Hindlimb muscle (tissue), 1 donor: ENCODE results near the gene CFAP97. TPM values are rescaled to one million over a fixed set of nuclear protein-coding genes. Genes with fewer than 3 reads are reported as not detected.
"Not testable (repeated sequence)": the region's sequence is repeated elsewhere in the genome, so short reads cannot be mapped to it uniquely, and the experiment has no call there.

Experiments used
- DNase-seq: peaks from one replicate; pipeline ENCODE4 v3.0.0-alpha.2; 2013
- polyA plus RNA-seq: library from polyadenylated mRNA; unstranded; fragments of 120-200 nt; gene quantifications from one replicate; pipeline ENCODE4 v1.2.1, GENCODE V29; 2013; ENCODE audit not compliant: insufficient read length

CFAP97 gene
- polyA plus RNA-seq, 1 donor = 28.3 TPM

DNA sequence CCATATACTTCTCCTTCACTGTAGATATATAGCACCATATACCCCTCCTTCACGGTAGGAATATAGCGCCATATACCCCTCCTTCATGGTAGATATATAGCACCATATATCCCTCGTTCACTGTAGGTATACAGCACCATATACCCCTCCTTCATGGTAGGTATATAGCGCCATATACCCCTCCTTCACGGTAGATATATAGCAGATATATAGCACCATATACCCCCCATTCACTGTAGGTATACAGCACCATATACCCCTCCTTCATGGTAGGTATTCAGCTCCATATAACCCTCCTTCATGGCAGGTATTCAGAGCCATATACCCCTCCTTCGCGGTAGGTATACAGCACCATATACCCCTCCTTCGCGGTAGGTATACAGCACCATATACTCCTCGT, 18.1 kb upstream of the CFAP97 start:
- DNase-seq = no peak

DNA sequence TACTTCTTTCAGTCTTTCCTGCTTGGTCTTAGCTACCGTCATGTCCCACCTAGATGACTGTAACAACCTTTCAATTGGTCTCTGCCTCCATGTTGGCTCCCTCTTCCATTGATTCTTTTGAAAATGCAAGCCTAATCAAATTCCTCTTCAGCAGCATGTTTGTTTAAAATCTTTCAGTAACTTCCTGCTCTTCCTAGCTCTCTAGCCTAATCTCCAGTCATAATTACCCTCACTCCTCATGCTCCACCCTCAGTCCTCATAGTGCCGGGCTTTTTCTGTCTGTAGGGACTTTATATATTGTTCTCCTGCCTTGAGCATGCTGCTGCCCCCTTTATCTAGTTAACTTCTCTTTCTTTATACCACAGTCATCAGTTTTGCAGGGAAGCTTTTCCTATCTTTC, 17.7 kb upstream of the CFAP97 start:
- no peak for DNase-seq

DNA sequence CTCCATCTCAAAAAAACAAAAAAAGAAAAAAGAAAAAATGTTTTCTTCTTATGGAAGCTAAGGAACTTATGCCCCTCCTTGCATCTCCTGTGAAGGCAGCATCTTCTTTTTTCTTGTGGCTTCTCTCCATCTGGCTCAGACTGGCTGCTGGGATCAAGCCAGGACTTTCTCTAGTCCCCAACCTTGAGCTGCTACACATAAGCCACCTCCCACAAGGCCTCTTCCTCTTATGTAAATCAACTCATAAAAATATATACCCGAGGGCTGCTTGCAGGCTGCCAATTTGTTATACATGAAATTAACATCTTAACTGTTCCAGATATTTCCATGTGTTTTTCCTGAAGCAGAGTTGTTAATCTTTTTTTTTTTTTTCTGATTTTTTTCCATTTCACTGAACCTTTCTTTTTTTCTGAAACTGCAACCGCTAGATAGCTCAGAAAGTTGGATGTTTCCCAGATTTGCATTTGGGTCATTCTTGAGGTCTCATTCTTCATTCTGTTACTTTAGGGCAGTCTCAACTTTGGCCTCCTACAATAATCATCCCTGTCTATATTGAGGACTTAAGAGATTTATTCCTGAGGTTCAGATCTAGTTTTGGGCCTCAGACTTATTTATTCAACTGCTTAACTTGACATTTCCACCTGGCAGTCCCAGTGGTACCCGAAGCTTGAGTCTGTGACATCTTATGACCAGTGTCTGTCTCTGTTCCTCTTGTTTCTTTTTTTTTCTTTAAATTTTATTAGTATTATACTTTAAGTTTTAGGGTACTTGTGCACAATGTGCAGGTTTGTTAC, 15.9 kb upstream of the CFAP97 start:
- peak; percentile 80 for DNase-seq

DNA sequence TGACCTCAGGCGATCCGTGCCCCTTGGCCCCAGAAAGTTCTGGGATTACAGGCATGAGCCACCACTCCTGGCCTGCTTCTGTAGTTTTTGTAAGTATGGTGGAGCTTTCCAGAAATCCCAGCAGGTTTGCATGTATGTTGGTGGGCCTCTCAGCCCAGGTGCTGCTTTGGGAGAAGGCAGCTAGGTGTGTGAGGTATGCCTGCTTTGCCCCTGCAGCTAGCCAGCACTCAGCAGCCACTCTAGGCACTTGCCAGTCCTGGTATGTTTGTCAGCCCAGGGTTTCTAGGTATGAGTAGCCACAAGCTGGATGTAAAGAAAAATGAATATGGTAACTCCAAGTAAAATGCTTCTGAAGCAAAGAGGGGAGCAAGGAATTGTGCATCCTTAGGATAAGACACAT, 14.5 kb upstream of the CFAP97 start:
- DNase-seq = no peak

DNA sequence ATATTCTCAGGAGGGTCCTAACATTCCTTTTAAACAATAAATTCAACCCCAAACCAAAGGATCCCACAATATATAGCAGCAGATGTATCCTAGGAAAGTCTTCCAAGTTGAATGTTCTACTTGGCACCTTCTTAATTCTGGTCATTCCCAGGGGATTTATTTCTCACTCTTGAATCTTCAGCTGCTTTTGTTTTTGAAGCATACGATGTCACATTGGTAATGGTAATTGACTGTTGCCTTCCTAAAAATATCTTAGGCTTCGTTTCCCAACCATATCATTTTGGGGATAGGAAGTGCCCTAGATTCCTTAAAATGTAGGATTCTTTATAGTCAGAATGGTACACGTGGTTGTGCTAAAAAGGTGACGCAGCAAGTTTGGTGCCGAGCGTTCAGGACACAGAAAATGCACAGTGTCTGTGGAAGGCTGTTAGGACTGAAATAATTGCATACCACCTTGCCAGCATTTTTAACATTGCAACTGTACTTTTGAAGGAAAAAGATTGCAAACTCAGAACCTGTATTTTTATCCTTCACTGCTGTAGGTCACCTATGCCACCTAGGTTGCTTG, 13.7 kb upstream of the CFAP97 start:
- no peak for DNase-seq

DNA sequence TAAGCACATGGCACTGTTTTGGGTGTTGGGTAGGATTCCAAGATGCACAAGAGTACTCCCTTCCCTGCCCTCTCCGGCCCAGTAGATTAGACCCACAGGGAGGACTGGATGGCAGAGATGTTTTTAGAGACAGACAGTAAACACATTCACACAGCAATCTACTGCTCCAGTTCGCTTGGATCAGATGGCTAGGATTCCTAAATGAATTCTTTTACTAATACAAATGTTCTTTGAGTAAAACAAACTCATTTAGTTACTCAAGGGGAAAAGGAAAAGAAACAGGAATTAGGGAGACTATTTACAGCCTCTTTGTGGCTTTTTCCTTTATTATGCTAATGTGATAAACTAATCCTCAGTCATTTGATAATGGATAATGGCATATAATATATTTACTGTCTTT, 11.5 kb upstream of the CFAP97 start:
- DNase-seq = no peak

DNA sequence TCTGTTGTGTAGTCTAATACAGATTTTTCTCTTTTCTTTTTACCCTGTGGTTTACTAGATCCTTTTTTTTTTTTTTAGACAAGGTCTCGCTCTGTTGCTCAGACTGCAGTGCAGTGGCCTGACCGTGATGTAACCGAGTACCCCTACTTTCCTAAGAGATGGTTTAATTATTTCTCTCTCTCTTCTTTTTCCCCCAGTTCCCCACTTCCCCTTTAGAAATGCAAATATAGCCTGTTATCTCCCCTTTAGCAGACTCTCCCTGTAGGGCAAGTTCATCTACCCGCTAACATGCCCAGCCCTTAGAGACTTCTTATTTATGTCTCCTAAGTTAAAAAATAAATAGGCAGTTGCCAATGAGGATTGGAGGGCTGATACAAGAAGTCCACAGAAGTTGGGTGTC, 10.1 kb upstream of the CFAP97 start:
- DNase-seq = no peak

DNA sequence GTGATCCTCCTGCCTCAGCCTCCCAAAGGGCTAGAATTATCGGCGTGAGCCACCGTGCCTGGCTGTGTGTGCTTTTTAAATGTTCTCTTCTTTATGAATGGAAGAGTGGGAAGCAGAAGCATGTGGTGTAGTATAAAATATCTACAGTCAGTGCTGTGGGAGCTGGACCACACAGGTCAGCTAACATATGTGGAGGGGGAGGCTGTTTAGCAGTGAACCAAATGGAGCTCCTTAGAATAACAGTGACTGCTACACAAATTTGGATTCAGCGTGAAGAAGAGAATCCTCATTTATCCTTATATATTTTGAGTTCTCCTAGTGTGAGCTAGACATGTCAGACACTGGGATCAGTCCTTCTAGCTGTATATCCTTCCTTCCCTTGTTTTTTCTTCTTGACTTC, 8.8 kb upstream of the CFAP97 start:
- DNase-seq = no peak

DNA sequence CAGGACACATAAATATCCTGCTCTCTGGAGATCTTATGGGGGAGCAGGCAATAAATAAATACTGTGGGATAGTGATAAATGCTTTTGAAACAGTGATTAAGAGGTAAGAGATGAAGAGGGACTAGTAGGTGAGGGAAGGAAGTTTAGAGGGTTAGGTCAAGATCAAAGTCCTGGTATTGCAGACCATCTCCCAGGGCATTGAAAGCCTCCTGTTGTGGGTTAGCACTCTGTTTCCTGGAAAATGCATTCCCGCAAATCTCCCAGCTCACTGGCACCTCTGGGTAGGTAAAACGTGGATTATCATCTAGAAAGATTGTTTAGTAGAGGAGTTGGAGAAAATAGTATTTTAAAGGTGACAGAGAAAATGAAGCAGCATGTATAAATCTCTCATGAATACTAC, 7.8 kb upstream of the CFAP97 start:
- DNase-seq = no peak

DNA sequence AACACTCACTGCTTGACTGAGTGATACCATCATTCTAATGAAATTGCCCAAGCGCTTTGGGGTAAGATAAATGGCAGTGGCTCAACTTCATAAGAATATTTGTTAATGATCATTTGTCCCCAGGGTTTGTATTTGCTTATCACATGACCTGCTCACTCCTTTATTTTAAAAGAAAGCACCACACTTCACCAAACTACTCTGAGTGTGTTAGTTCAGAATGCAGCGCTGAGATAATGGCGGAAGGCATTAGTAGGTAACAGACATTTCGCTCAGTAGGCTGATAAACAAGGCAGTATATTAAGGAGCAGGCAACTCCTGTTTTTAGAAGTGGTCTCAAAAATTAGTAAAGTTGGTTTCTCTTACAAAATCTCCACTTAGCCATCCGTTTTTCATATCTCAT, 7.2 kb upstream of the CFAP97 start:
- DNase-seq = no peak

DNA sequence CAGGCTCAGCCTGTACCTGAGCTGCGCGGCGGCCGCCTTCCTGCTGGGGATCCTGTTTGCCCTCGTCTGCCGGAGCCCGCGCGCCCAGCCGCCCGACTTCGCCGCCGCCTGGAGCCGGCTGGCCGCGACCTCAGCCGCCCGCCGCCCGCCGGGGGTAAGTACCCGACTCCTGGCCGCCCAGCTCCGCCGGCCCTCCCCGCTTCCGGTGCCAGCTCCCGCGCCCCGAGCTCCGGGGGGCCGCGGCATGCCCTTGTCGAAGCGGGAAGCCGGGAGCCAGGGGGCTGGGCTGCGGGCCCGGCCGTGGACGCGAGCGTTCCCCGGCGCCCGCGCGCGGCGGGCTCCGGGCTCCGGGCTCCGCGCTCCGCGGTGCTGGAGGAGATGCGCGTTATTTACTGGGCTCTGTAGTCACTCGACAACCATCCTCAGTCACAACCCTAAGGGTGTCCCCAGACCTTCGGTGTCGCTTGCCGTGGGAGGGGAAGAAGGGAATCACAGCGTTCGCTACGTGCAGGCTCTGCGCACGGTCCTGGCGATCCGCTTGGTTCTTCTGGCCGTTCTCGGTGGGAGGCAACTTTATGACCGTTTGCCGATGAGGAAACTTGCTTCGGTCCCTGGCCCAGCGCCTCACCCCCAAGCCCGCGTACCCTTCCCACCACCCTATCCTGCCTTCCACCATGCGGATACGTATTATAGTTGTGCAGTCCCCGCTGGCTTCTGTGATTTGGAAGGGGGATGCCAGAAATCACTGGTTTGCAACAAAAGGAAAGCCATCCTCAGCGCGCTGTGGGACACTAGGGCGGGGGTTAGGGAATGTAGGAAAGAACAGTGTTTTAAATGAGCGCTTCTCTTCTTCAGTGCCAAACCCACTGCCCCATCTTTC, 6.5 kb upstream of the CFAP97 start:
- peak; percentile 63 for DNase-seq

DNA sequence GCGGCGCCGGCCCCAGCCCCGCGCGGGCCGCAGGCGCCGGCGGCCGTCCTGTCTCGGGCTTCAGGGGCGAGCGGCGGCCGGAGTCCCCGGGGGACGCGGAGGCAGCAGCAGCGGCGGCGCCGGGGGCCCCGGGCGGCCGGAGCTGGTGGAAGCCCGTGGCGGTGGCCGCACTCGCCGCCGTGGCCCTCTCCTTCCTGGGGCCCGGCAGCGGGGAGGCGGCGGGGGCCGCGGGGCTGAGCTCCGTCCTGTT, 6.0 kb upstream of the CFAP97 start:
- DNase-seq = not testable (repeated sequence)

DNA sequence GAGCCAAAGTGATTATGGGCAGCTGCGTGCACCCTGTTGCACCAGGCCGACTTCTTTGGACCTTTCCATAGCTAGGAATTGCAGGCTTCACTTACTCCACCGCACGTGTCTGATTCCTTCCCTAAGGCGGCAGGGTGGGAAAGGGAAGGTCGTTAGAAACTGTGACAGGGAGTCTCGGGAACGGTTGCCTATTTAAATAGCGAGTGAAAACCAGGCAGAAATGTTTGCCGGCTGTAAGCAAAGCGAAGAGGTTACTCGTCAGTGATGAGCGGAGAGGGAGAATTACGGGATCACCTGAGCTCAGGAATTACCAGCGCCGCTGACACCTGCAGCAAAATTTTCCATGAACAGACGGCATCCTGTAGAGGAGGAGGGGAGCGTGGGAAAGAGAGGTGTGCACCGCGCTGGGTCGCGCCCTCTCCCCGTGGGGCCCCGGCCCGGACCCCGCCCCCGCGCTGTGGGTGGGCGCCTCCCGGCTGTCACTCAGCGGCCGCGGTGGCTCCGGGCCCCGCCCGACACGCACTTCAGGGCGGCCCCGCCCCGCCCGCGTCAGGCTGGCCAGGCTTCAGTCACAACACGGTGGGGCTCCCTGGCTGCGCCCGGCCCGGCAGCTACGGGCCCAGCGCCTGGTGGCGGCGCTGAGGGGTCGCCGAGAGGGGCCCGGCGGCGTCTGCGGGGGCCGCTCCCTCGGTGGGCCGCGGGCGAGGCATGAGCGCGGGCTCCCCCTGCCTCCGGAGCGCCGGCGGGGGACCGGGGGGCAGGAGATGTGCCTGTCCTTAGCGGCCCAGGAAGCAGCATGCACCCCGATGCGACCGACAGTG, 5.4 kb upstream of the CFAP97 start, which contains the start of gene SNX25:
Gene SNX25, plus strand, starts transcription at position 568 of the 821 bp plus-strand sequence. Its CDS starts 229 bp downstream, at position 797.
- DNase-seq = peak; percentile 79

DNA sequence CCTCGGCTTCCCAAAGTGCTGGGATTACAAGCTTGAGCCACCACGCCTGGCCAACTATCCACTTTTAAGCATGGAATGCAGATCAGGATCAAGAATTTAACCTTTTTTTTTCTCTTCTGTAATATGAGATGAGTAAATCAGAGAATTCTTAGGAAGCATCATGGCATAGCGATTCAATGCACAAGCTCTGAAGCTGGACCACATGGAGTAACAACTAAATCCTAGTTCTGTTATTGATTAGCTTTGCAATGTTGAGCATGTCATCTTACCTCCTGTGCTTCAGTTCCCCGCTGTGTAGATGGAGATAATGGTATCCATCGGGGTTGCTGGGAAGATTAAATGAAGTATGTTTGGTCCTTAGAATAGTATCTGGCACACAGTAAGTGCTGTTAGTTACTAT, 3.7 kb upstream of the CFAP97 start:
- DNase-seq = no peak

DNA sequence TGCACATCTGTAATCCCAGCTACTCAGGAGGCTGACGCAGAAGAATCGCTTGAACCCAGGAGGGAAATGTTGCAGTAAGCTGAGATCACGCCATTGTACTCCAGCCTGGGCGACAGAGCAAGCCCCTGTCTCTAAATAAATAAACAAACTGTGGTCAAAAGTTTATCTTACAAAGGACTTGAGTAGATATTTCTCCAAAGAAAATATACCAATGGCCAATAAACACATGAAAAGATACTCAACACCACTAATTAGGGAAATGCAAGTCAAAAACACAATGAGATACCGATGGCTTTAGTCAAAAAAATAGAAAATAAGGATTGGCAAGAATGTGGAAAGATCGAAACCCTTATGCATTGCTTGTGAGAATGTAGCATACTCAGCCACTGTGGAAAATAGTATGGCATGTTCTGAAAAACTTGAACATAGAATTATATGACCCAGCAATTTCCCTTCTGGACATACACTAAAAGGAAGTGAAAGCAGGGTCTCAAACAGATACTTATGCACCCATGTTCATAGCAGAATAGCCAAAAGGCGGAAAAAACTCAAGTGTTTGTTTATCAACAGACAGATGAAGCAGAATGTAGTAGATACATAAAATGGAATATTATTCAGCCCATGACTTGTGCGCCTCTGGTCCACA, 2.0 kb upstream of the CFAP97 start:
- DNase-seq = no peak

DNA sequence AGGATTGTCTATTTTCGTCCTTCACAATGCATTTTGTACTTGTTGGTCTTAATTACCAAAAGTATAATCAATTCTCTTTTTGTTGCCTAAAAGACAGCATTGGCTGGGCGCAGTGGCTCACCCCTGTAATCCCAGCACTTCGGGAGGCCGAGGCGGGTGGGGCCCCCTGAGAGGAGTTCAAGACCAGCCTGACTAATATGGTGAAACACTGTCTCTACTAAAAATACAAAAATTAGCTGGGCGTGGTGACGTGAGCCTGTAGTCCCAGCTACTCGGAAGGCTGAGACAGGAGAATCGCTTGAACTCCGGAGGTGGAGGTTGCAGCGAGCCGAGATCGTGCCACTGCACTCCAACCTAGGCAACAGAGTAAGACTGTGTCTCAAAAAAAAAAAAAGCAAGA, 1.3 kb upstream of the CFAP97 start:
- DNase-seq = not testable (repeated sequence)

DNA sequence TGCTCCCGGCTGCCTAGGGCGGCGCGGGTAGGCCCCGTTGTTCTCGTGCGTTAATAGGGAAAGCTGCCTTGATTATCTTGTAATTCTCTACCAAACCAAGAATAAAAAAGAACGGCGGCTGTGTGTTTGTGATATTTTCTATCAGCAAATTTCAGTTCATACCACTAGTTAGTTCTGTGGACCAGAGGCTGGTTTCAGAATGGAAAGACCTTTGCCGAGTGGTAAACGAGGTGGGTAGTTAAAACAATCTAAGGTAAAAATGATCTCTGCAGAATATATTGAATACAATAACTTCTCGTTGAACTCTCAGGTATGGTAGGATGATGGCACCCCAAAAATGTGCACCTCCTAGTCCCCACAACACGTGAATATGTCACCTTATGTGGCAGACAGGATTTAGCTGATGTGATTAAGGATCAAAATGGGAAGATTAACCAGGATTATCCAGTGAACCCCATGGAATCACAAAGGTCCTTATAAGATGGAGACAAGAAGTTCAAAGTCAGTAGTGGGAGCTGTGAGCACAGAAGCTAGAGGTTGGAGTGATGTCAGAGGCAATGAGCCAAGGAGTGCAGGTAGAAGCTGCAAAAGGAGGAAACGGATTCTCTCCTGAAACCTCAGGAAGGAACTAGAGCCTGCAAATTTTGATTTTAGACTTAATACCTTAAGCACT, 574 bp upstream of the CFAP97 start:
- no peak for DNase-seq

DNA sequence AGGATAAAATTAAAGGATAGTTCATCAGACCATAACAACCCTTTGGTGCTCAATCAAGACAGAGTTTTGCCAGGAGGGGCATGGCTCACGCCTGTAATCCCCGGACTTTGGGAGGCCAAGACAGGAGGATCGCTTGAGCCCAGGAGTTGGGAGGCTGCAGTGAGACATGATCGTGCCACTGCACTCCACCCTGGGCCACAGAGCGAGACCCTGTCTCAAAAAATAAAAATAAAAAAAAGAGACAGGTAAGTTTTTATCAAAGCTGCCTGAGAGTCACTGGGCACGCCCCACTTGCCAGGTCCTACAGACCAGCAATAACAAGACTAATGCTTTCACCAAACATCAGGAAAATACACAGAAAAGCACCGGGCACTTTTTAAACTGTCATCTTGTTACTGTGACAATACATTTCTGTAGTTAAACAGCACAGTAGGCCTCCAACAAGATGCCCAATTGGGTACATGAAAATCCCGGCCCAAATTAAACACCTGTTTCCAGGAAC, 765 bp downstream of the CFAP97 start:
- DNase-seq = peak; percentile 51

DNA sequence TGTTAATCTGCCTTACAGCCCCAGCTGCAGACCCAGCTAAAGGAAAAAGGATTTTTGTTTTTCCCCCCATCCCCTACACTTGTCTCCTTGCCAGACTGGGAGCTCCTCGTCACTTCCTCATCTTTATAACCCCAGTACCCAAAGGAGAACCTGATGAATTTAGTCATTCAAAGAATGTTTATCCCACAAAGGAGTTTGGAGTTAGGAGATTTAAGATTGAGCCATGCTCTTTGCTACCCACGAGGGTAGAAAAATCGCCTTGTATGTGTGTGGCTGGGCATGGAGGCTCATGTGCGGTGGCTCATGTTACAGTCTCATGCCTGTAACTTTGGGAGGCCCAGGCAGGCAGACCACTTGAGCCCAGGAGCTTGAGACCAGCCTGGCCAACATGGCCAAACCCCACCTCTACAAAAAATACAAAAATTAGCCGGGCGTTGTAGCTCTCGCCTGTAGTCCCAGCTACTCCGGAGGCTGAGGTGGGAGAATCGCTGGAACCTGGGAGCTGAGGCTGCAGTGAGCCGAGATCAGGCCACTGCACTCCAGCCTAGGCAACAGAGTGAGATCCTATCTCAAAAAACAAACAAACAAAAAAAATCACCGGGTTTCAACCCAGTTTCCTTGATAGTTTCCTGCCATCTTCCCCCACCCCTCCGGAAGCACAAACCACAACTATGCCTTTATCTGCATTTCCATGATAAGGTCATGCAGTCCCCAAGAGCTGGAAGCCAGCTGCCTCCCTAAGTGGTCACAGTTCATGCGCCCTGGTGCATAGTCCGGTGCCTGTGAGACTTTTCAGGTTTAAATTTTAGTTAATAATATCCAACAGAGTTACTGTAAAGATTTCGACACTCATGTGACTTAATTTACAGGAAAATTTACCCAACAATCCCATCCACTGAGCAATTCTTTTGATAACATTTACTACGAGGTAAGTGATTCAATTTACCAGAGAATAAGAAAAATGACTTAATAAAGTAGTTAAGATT, 1.5 kb downstream of the CFAP97 start:
- DNase-seq = peak; percentile 13

DNA sequence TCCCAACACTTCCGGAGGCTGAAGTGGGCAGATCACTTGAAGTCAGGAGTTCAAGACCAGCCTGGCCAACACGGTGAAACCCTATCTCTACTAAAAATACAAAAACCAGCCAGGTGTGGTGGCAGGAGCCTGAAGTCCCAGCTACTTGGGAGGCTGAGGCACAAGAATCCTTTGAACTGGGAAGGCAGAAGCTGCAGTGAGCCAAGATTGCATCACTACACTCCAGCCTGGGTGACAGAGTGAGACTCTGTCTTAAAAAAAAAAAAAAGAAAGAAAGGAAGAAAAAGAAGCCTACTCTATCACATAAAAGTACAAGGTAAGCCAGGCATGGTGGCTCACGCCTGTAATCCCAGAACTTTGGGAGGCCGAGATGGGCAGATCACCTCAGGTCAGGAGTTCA, 5.6 kb downstream of the CFAP97 start:
- not testable (repeated sequence) for DNase-seq
